Testis (tissue), 5 donors: ENCODE results near the gene JADE2. TPM values are rescaled to one million over a fixed set of nuclear protein-coding genes. Genes with fewer than 3 reads are reported as not detected.

Experiments
- DNase-seq: peaks from one replicate; pipeline ENCODE4 v3.0.0-alpha.2; 2019
- H3K27ac ChIP-seq, 2 donors: fragments of 200-600 bp; sonication (generic); one replicate each; pipeline ENCODE4 v1.5.1; 2019
- H3K27me3 ChIP-seq: fragments of 200-600 bp; sonication (generic); one replicate; pipeline ENCODE4 v1.5.1; 2019
- H3K36me3 ChIP-seq: fragments of 200-600 bp; sonication (generic); one replicate; pipeline ENCODE4 v1.5.1; 2017; ENCODE audit warnings: low read depth; ENCODE audit errors: missing control alignments
- H3K4me1 ChIP-seq: fragments of 200-600 bp; sonication (generic); one replicate; pipeline ENCODE4 v1.5.1; 2019
- H3K4me3 ChIP-seq, 2 donors: fragments of 200-600 bp; sonication (generic); one replicate each; pipeline ENCODE4 v1.5.1; 2017 to 2019
- H3K9me3 ChIP-seq: fragments of 200-600 bp; sonication (generic); one replicate; pipeline ENCODE4 v1.5.1; 2017
- CTCF ChIP-seq, 3 experiments: fragments of 450-650 bp in 2 of 3; fragments of 200-600 bp in 1 of 3; sonication (generic) in 1 of 3; IDR thresholded peaks; one replicate each; pipeline ENCODE4 v1.5.1; 2016 to 2019; ENCODE audit warnings: antibody characterized with exemption in 3 of 3, mild to moderate bottlenecking in 2 of 3, moderate library complexity in 1 of 3
- POLR2A ChIP-seq: fragments of 450-650 bp; IDR thresholded peaks from one replicate; pipeline ENCODE4 v1.6.1; 2017; ENCODE audit warnings: antibody characterized with exemption, mild to moderate bottlenecking, moderate library complexity
- WGBS, 2 donors: methylation state at CpG; one replicate each; pipeline ENCODE4 v1.1.5; 2018; 5-methylcytosine and 5-hydroxymethylcytosine counted together
- intact Hi-C: fragments of 100-400 bp; cut with DNase I; formaldehyde crosslinking; loops from one replicate; pipeline ENCODE4 v1.15.1; 2023; ENCODE audit warnings: low total_unique reads
- long read RNA-seq, 2 donors: transcript quantifications; one replicate each; lab custom pipeline, GENCODE V29; 2026
- polyA plus RNA-seq: library from polyadenylated mRNA; stranded (reverse); fragments of 350-450 nt; fragmentation: Illumina TruSeq; extraction: RNeasy Lipid Tissue Mini Kit (QIAGEN cat#74804); gene quantifications from one replicate; pipeline ENCODE4 v1.2.3, GENCODE V29; 2014; ENCODE audit warnings: low read depth, low replicate concordance; ENCODE audit not compliant: insufficient read depth
- total RNA-seq, 2 donors: library from RNA; depleted of rRNA; stranded (reverse); fragments of >200 nt; gene quantifications; one replicate each; pipeline ENCODE4 v1.2.3, GENCODE V29; 2016

Gene JADE2
- 10 to 100 TPM; 54.5 to 67.2 TPM for total RNA-seq
- 26.0 TPM for polyA plus RNA-seq
- long read RNA-seq, donor 1, partial matches to known transcripts = 7 of 7 reads
- long read RNA-seq, donor 1, other reads (novel, unspliced or antisense) = 0 of 7 reads
- long read RNA-seq, donor 2, partial matches to known transcripts = 6 of 6 reads
- long read RNA-seq, donor 2, other reads (novel, unspliced or antisense) = 0 of 6 reads

DNA sequence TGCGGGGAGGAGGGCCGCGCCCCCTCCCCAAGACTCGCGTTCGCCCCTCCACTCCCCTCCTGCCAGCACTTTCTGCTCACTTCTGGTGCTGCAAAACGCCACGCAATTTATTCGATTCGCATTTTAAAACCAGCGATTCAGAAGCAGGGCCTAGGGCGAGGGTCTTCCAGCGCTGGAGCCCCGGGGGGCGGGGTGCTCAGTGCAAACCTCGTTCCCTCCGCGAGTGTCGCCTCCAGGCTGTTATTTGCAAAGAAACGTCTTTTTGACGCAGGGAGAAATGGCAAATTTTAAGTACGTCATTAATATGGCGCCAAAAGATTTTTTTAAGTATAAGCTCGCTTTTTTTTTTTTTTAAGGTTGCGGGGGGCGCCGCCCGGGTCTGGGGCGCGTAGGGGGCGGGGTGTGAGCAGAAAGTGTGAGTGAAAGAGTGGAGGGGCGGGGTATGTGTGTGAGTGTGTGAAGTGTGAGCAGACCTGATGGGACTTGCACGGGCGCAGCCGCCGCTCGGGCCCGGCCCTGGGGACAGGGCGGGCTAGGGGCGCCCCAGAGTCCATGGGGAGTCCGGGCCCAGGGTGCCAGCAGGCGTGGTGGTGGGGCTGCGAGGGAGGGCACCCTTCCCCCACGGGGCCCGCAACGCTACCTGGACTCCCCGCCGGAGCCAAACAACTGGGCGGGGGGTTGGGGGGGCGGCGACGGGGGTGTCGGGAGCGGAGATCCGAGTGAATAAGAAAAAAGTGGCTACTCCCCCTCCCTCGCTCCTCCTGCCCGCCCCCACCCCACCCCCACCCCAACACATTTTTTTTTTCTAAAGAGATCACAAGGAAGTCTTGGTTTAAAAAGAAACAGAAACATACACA, at the start of gene JADE2:
Gene JADE2, plus strand, starts transcription at position 845 of the 857 bp plus-strand sequence. CDS start 10,188 bp downstream, outside the sequence.
- 1% methylated on average over 55 of the region's 57 CpGs for WGBS, 2 donors
- no peak for TF ChIP-seq CTCF (IDR thresholded peaks at IDR 0.05)
- no peak for TF ChIP-seq POLR2A
- intact Hi-C loops = loop anchor here (10.0 kb wide), 1 partner anchor 60 kb away; no protein-coding TSS in a partner anchor
- peak within 1 kb of the TSS; percentile 98 to 99 for H3K27ac ChIP-seq
- H3K36me3 ChIP-seq = no peaks in the 10 kb centered on the region
- H3K4me3 ChIP-seq = peak within 1 kb of the TSS; percentile 85 to 91
- H3K4me1 ChIP-seq = peaks cover 36% of the 10 kb centered on the region
- no peaks in the 10 kb centered on the region for H3K27me3 ChIP-seq
- H3K9me3 ChIP-seq = no peaks in the 10 kb centered on the region
- peak; percentile 74 for DNase-seq

DNA sequence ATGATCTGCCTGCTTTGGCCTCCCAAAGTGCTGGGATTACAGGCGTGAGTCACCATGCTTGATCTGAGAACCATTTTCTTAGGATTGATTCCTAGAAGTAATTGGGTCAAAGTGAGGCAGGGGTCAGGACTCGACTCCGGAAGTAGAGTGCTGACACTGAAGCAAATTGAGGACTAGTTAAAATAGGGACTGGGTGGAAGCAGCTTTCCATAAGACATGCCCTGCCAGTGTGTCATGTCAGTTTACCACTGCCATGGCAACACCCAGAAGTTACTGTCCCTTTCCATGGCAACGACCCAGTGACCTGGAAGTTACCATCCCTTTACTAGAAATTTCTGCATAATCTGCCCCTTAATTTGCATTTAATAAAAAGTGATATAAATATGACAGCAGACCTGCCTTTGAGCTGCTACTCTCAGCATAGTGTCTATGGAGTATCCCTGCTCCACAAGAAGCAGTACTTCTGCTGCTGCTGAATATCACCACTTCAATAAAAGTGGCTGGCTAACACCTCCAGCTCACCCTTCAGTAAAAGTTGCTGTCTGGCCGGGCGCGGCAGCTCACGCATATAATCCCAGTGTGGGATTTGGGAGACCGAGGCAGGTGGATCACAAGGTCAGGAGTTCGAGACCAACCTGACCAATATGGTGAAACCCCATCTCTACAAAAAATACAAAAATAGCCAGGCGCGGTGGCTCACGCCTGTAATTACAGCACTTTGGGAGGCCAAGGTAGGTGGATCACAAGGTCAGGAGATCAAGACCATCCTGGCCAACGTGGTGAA, 47.8 kb upstream of the JADE2 start:
- no peaks in the 10 kb centered on the region for H3K36me3 ChIP-seq
- H3K27me3 ChIP-seq = no peaks in the 10 kb centered on the region
- no peaks in the 10 kb centered on the region for H3K4me1 ChIP-seq
- intact Hi-C loops = no loop called here
- TF ChIP-seq POLR2A (no peak), CTCF (IDR thresholded peaks at IDR 0.05) (no peak)
- no peak overlapping the region for H3K4me3 ChIP-seq
- no peak for DNase-seq
- H3K27ac ChIP-seq = no peak overlapping the region
- 86 to 93% methylated on average over 14 of the region's 14 CpGs for WGBS, 2 donors
- no peaks in the 10 kb centered on the region for H3K9me3 ChIP-seq

GRCh38 chr5:134479839-134480238, 45.6 kb upstream of the JADE2 start:
- TF ChIP-seq POLR2A (no peak), CTCF (IDR thresholded peaks at IDR 0.05) (no peak)
- 91 to 94% methylated on average over 4 of the region's 4 CpGs for WGBS, 2 donors
- intact Hi-C loops = no loop called here
- Histone ChIP-seq H3K4me1 (no peaks in the 10 kb centered on the region), H3K4me3 (no peak overlapping the region), H3K27ac (no peak overlapping the region), H3K27me3 (no peaks in the 10 kb centered on the region), H3K36me3 (no peaks in the 10 kb centered on the region), H3K9me3 (no peaks in the 10 kb centered on the region)
- no peak for DNase-seq

DNA sequence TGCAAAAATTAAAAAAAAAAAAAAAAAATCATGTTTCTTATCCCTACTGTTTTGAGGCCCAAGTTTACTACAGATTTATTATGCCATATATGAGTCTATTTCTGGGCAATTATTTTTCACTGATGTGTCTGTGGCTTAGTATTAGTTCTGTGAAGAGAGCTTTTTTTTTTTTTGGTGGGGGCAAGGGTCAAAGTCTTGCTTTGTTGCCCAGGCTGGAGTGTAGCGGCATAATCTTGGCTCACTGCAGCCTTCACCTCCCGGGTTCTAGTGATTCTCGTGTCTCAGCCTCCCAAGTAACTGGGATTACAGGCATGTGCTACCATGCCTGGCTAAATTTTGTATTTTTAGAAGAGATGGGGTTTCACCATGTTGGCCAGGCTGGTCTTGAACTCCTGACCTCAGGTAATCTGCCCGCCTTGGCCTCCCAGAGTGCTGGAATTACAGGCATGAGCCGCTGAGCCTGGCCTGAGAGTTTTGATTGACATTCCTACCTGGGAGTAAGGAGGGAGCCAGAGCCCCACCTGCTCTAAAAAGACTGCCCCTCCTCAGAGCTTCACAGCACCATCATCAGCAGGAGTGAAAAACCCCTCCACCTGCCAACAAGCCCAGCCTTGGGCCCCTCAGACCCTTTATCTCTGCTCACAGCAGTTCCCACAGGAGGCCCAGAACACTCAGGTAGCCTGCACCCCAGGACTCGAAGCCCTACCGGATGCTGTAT, 36.1 kb upstream of the JADE2 start:
- 96% methylated on average over 7 of the region's 7 CpGs for WGBS, 2 donors
- no peak for DNase-seq
- TF ChIP-seq CTCF (IDR thresholded peaks at IDR 0.05) = no peak
- TF ChIP-seq POLR2A = no peak
- no peaks in the 10 kb centered on the region for H3K4me1 ChIP-seq
- H3K27ac ChIP-seq = no peak overlapping the region
- H3K4me3 ChIP-seq = no peak overlapping the region
- no peaks in the 10 kb centered on the region for H3K36me3 ChIP-seq
- H3K27me3 ChIP-seq = no peaks in the 10 kb centered on the region
- intact Hi-C loops = no loop called here
- no peaks in the 10 kb centered on the region for H3K9me3 ChIP-seq
